Right lung (tissue), 10 donors: ENCODE measurements around the gene HSP90AA1. TPM values are rescaled to one million over a fixed set of nuclear protein-coding genes. Genes with fewer than 3 reads are reported as not detected.
"Not testable (repeated sequence)": the region's sequence is repeated elsewhere in the genome, so short reads cannot be mapped to it uniquely, and the experiment has no call there.

Experiments
- DNase-seq, 2 donors: peaks; one replicate each; pipeline ENCODE4 v3.0.0-alpha.2; 2013
- long read RNA-seq, 8 donors: transcript quantifications; one replicate each; lab custom pipeline, GENCODE V29; 2026
- polyA plus RNA-seq, 5 donors: library from polyadenylated mRNA; unstranded; fragments of 120-200 nt; gene quantifications; one replicate each; pipeline versions ENCODE4 v1.2.1 to v1.2.3, GENCODE V29; 2013; ENCODE audit warnings: inconsistent platforms in 1 of 5, low replicate concordance in 1 of 5; ENCODE audit not compliant: insufficient read length in 5 of 5, insufficient read depth in 1 of 5

The HSP90AA1 gene
- polyA plus RNA-seq = 100 to 1,000 TPM; 569 to 779 (median 658) TPM
- long read RNA-seq, donor 1, transcript HSP90AA1-205 (2 exons, 429 nt) = major isoform, 46 of 1,019 reads
- long read RNA-seq, donor 1, transcript HSP90AA1-201 (11 exons, 3,379 nt) = minor isoform, 15 of 1,019 reads
- long read RNA-seq, donor 1, partial matches to known transcripts = 951 of 1,019 reads
- long read RNA-seq, donor 1, other reads (novel, unspliced or antisense) = 0 of 1,019 reads
- long read RNA-seq, donor 2, transcript HSP90AA1-205 (2 exons, 429 nt) = minor isoform, 7 of 281 reads
- long read RNA-seq, donor 2, transcript HSP90AA1-201 (11 exons, 3,379 nt) = major isoform, 27 of 281 reads
- long read RNA-seq, donor 2, partial matches to known transcripts = 247 of 281 reads
- long read RNA-seq, donor 2, other reads (novel, unspliced or antisense) = 0 of 281 reads
- long read RNA-seq, donor 3, transcript HSP90AA1-201 (11 exons, 3,379 nt) = minor isoform, 10 of 576 reads
- long read RNA-seq, donor 3, transcript HSP90AA1-206 (2 exons, 552 nt) = minor isoform, 6 of 576 reads
- long read RNA-seq, donor 3, transcript HSP90AA1-205 (2 exons, 429 nt) = major isoform, 37 of 576 reads
- long read RNA-seq, donor 3, partial matches to known transcripts = 523 of 576 reads
- long read RNA-seq, donor 3, other reads (novel, unspliced or antisense) = 0 of 576 reads
- long read RNA-seq, donor 4, transcript HSP90AA1-205 (2 exons, 429 nt) = major isoform, 38 of 638 reads
- long read RNA-seq, donor 4, transcript HSP90AA1-201 (11 exons, 3,379 nt) = minor isoform, 13 of 638 reads
- long read RNA-seq, donor 4, partial matches to known transcripts = 583 of 638 reads
- long read RNA-seq, donor 4, other reads (novel, unspliced or antisense) = 0 of 638 reads
- long read RNA-seq, donor 5, transcript HSP90AA1-205 (2 exons, 429 nt) = minor isoform, 18 of 875 reads
- long read RNA-seq, donor 5, transcript HSP90AA1-206 (2 exons, 552 nt) = minor isoform, 7 of 875 reads
- long read RNA-seq, donor 5, transcript HSP90AA1-201 (11 exons, 3,379 nt) = major isoform, 34 of 875 reads
- long read RNA-seq, donor 5, partial matches to known transcripts = 814 of 875 reads
- long read RNA-seq, donor 5, other reads (novel, unspliced or antisense) = 0 of 875 reads
- long read RNA-seq, donor 6, transcript HSP90AA1-201 (11 exons, 3,379 nt) = major isoform, 57 of 800 reads
- long read RNA-seq, donor 6, transcript HSP90AA1-206 (2 exons, 552 nt) = minor isoform, 5 of 800 reads
- long read RNA-seq, donor 6, transcript HSP90AA1-205 (2 exons, 429 nt) = minor isoform, 24 of 800 reads
- long read RNA-seq, donor 6, partial matches to known transcripts = 712 of 800 reads
- long read RNA-seq, donor 6, other reads (novel, unspliced or antisense) = 0 of 800 reads
- long read RNA-seq, donor 7, transcript HSP90AA1-201 (11 exons, 3,379 nt) = major isoform, 24 of 205 reads
- long read RNA-seq, donor 7, partial matches to known transcripts = 175 of 205 reads
- long read RNA-seq, donor 7, other reads (novel, unspliced or antisense) = 0 of 205 reads
- long read RNA-seq, donor 8, transcript HSP90AA1-205 (2 exons, 429 nt) = major isoform, 11 of 232 reads
- long read RNA-seq, donor 8, transcript HSP90AA1-201 (11 exons, 3,379 nt) = minor isoform, 6 of 232 reads
- long read RNA-seq, donor 8, partial matches to known transcripts = 214 of 232 reads
- long read RNA-seq, donor 8, other reads (novel, unspliced or antisense) = 0 of 232 reads

DNA sequence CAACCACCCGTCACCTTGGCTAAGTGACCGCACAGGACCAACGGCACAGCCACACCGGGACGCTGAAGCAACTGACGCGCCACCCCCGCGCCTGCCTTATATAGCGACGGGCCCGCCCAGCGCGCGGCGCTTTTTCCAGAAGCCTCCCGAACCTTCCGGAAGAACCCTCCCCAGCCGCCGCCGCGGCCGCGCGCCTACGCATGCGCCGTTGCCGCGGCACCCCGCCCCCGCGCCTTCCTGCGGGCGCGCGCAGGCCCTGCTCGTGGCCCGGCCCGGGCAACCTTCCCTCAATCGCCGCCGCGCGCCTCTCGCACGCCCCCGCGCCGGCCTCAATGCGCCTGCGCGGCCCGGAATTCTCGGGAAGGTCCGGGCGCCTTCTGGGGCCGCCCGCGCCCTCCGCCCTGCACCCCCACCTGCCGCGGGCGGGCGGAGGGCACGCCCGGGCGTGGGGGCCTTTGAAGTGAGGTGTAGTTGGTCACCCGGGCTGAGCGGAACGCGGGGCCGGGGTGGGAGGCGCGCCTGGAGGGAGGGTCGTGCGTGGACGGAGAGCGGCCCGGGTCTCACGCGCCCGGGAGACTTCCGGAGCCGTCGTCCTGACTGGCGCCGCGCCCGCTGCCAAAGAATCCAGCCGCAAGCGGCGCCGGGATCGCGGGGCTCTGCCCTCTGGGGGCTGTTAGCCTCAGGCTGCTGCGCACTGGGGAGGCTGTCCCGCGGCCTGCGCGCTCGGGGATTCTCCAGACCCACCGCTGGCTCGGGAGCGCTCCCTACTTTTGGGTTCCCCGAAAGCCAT is at the start of gene HSP90AA1:
HSP90AA1 (minus strand) TSS at position 73 of the 790 bp plus-strand sequence. CDS start 666 bp downstream, outside the sequence.
- peak; percentile 95 for DNase-seq

DNA sequence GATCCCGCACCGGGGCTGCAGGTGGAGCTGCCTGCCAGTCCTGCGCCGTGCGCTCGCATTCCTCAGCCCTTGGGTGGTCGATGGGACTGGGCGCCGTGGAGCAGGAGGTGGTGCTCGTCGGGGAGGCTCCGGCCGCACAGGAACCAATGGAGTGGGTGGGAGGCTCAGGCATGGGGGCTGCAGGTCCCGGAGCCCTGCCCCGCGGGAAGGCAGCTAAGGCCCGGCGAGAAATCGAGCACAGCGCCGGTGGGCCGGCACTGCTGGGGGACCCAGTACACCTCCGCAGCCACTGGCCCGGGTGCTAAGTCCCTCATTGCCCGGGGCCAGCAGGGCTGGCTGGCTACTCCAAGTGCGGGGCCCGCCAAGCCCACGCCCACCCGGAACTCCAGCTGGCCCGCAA is 48.6 kb upstream of the HSP90AA1 start:
- DNase-seq = not testable (repeated sequence)

DNA sequence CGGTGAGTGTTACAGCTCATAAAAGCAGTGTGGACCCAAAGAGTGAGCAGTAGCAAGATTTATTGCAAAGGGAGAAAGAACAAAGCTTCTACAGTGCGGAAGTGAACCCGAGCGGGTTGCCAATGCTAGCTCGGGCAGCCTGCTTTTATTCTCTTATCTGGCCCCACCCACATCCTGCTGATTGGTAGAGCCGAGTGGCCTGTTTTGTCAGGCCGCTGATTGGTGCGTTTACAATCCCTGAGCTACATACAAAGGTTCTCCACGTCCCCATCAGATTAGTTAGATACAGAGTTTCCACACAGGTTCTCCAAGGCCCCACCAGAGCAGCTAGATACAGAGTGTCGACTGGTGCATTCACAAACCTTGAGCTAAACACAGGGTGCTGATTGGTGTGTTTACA is 47.9 kb upstream of the HSP90AA1 start:
- not testable (repeated sequence) for DNase-seq

DNA sequence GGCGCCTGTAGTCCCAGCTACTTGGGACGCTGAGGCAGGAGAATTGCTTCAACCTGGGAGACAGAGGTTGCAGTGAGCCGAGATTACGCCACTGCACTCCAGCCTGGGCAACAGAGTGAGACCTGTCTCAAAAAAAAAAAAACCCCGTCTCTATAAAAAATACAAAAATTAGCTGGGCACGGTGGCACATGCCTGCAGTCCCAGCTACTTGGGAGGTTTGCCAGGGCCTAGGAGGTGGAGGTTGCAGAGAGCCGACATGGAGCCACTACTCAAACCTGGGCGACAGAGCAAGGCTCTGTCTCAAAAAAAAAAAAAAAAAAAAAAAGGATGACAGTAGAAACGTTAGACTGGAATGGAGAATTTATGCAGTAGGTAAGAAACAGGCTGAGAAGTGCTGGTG is 47.2 kb upstream of the HSP90AA1 start:
- not testable (repeated sequence) for DNase-seq

DNA sequence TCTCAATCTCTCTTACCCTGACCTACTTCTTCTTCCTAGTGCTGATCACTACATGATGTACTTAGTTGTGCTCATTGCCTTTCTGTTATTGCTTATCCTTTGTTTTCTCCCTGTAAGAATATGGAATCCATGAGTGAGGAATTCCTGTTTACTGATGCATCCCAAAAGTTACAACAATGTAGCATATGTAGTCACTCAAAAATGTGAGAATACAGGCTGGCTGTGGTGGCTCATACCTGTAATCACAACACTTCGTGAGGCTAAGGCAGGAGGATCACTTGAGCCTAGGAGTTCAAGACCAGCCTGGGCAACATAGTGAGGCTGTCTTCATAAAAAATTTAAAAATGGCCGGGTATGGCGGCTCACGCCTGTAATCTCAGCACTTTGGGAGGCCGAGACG is 44.9 kb upstream of the HSP90AA1 start:
- DNase-seq = no peak

DNA sequence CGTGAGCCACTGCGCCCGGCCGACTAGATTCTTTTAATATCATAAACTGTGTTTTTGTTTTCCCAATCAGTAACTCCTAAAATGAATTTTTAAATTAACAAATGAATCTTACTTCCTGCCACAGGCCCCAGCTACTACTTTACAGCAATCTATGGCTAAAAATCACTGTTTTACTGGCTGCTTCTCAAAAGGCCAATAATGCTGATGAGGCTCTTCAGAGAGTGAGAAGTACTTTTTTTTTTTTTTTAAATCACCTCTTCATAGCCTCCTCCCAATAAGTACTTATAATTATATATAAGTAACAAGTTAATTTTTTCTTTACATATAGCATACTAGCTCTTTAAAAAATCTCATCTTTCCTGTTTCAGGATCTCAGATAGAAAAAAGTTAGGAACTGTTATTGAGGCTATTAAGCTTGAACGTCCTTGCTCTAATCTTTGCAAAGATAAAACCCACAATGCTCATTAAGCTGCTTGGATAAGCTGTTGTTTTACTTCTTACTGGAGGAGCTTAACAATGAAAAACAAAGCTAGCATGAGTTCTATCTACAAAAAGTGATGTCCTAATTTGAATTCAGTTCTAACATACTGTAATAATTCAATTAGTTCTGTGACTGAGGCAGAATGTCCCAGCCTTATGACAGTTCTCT is 40.1 kb upstream of the HSP90AA1 start:
- DNase-seq = no peak

DNA sequence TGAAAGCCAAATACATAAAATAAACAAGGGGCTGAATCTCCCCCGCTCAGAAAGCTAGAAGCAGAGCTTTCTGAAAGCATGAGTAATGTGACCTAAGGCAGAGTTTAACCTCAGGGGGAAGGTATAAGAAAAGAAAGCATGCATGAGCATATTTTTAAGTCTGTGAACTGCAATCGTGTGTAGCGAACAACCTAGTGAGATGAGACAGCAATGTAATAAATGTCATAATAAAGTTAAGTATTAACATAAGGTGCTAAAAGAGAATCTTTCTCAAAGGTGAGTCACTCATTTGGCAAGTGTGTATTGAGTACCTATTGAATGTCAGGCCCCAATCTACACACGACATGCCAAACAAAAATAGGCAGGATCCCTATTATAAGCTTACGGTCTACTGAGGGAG is 38.7 kb upstream of the HSP90AA1 start:
- DNase-seq = no peak

DNA sequence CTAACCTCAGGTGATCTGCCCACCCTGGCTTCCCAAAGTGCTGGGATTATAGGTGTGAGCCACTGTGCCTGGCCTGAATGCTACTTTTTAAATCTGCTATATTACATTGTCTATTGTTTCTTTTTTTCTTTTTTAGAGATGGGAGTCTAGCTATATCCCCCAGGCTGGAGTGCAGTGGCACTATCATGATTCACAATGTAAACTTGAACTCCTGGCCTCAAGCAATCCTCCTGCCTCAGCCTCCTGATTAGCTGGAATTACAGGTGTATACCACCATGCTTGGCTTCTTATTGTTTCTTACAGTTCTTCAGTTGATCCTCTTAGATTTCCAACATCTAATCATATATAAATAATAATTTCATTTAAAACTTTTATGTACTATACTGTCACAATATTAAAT is 37.6 kb upstream of the HSP90AA1 start:
- no peak for DNase-seq

DNA sequence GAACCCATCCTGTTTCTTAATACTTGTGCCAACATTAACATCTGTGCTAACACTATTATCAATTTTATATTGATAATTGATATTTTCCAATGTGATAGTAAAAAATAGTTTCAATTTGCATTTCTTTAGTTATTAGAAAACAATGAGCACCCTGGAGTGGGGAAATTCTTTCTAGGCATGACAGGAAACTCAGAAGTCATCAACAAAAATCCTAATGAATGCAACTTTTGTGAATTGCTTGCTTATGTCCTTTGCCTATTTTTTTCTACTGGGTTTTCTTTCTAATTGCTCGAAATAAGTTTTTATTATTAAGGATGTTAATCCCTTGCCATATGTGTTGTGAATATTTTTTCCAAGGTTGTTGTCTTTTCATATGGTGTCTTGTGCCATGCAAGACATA is 34.7 kb upstream of the HSP90AA1 start:
- no peak for DNase-seq

DNA sequence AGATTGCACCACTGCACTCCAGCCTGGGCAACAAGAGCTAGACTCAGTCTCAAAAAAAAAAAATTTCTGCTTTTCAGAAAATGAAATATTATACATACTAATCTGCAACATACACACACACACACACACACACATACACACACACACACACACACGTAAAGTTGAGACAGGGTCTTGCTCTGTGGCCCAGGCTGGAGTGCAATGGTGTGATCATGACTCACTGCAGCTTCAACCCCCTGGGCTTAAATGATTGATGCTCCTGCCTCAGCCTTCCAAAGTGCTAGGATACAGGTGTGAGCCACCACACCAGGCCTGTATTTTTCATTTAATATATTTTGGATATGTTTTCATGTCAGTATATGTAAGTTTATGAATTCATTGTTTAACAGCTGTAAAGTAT is 34.0 kb upstream of the HSP90AA1 start:
- no peak for DNase-seq

DNA sequence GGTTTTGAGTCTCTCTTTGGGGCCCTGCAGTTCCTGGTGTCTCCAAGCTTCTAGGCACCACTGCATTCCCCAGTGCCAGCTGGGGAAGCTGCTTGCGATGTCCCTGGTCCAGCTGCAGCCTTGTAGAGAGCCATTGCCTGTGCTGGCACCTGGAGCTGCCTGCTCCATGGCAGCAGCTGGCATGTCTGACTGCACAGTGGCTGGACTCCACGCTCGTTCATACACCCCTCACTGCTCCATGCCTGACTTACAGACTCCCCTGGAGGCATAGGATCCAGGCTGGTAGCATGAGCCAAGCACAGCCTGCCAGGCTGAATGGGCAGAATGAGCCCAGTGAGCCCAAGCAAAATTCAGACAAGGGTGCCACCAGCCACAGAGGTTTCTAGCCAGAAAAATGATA is 31.0 kb upstream of the HSP90AA1 start:
- no peak for DNase-seq

DNA sequence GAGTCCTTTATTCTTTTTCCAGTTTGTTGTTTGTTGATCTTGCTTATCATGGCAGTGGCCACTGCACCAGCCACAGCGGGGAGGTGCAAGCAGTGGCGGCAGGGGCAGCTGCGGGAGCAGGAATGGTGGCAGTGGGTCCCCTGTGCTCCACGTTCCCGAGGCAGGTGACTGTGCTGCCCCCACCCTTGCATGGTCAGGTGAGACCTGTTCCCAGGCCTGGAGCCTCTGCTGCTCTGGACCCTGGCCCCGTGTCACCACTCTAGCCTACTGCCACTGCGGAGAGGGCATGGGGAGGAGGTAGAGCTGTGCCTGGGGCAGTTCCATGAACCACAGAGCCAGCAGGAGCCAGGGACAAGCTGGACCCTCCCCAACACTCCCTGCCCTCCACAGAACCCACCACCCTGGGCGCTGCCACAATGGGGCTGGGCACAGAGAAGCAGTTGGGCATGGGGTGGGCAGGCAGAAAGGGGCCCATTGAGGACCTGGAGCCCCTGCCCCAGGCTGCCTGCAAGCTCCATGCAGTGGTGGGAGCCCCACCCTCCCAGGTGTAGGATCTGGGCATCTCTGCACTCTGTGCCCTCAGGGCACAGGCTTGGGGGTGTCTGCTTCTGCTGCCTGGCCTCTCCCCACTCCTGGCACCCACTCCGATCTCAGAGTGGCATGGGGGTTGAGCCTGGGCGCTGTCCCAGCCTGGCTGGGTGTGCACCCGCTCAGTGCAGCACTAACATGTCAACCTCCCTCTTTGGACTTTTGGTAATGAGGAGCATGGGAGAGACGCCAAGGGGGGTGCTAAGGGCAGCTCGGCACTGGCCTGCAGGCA is 29.7 kb upstream of the HSP90AA1 start:
- DNase-seq = no peak

DNA sequence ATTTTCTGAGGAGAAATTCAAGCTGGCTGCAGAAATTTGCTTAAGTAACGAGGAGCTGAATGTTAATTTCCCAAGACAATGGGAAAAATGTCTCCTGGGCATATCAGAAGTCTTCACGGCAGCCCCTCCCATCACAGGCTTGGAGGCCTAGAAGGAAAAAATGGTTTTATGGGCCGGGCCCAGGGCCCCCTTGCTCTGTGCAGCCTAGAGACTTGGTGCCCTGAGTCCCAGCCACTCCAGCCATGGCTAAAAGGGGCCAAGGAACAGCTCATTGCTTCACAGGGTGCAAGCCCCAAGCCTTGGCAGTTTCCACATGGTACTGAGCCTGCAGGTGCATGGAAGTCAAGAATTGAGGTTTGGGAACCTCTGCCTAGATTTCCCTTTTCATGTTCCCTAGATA is 24.3 kb upstream of the HSP90AA1 start:
- no peak for DNase-seq

DNA sequence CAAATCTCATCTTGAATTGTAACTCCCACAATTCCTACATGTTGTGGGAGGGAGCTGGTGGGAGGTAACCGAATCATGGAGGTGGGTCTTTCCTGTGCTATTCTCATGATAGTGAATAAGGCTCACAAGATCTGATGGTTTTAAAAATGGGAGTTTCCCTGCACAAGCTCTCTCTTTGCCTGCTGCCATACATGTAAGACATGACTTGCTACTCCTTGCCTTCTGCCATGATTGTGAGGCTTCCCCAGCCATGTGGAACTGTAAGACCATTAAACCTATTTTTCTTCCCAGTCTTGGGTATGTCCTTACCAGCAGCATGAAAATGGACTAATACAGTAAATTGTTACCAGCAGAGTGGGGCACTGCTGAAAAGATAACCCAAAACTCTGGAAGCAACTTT is 22.5 kb upstream of the HSP90AA1 start:
- DNase-seq = not testable (repeated sequence)

DNA sequence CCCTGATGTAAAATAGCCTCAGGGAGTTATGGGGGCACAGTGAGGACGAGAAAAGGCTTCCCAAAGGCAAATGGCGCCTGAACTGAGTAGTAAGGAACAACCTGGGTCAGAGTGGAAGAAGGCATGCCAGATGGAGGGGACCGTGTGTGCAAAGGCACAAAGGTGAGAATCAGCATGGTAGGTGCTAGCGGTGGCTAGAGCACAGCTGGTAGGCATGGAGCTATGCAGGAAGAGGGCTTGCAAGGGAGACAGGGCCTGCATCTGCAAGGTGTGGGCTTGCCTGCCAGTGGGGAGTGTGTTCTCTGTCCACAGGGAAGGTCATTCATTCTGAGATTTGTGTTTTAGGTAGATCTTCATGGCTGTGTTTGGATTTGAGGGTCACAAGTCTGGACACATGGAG is 18.5 kb upstream of the HSP90AA1 start:
- DNase-seq = no peak

DNA sequence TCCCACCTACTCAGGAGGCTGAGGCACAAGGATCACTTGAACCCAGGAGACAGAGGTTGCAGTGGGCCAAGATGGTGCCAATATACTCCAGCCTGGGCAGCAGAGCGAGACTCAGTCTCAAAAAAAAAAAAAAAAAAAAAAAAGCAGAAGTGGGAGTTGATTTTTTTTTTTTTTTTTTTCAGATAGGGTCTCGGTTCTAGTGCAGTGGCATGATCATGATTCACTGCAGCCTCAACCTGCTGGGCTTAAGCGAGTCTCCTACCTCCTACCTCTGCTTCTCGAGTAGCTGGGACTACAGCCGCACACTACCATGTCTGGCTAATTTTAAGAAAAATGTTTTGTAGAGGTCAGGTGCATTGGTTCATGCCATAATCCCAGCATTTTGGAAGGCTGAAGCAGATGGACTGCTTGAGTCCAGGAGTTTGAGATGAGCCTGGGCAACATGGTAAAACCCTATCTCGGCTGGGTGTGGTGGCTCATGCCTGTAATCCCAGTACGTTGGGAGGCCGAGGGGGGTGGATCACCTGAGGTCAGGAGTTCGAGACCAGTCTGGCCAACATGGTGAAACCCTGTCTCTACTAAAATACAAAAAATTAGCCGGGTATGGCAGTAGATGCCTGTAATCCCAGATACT is 16.3 kb upstream of the HSP90AA1 start:
- no peak for DNase-seq

DNA sequence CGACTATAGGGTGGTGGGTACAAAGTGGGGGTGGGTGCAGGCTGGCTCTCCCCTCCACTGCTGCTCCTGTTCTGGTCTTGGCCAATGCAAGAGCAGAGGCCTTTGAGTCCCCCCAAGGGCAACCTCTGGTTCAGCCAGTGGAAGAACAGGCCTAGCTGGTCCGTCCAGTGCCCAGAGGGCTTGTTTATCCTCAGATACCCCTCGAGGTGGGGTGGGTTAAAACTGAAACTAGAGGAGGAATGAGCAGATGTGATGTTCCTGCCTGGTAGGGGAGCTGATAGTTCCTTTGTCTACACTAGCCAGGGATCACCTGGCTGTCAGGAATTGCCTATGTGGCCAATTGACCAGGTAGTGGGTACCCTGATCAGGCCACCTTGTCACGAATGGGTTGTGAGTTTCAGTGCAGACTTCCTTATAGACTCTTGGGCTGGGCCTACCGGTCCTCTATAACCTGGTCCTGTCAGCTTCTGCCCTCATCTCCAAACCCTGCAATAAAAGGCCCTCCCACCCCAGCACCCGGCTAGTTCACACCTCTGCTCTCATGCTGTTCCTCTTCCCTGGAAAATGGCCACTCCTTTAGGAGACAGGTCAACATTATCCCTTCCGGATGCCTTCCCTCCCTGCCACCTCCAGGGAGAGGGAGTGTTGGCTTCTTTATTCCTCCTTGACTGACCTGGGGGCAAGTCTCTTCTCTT is 10.7 kb upstream of the HSP90AA1 start:
- peak; percentile 48 to 51 for DNase-seq
